Central memory CD8-positive, alpha-beta T cell (primary cell): ENCODE data around the gene NTRK1.
A peak's percentile ranks its signal among the peaks of the same experiment; 100 is the strongest.

Experiments used
- ATAC-seq: fragments of 150-1000 bp; cut with Tn5 transposase; replicated peaks from 2 replicates; pipeline ENCODE4 v1.10.0; 2022; ENCODE audit warnings: mild to moderate bottlenecking, moderate FRiP score, moderate number of reproducible peaks; ENCODE audit not compliant: poor library complexity, severe bottlenecking; ENCODE audit errors: extremely low read depth
- DNase-seq, 2 donors: peaks; one replicate each; pipeline ENCODE4 v3.0.0; 2021; ENCODE audit warnings: low spot score in 2 of 2
- H3K27ac Mint-ChIP-seq: one replicate; pipeline ENCODE4 v1.8.0; 2022; ENCODE audit warnings: low read depth, mild to moderate bottlenecking, moderate library complexity, mixed read lengths
- H3K27me3 Mint-ChIP-seq: one replicate; pipeline ENCODE4 v1.8.0; 2022; ENCODE audit warnings: mixed read lengths
- H3K36me3 Mint-ChIP-seq: one replicate; pipeline ENCODE4 v1.8.0; 2022; ENCODE audit warnings: mild to moderate bottlenecking, moderate library complexity, mixed read lengths; ENCODE audit not compliant: insufficient read depth
- H3K4me1 Mint-ChIP-seq: one replicate; pipeline ENCODE4 v1.8.0; 2022; ENCODE audit warnings: mixed read lengths
- H3K4me3 Mint-ChIP-seq: one replicate; pipeline ENCODE4 v1.8.0; 2022; ENCODE audit warnings: mild to moderate bottlenecking, moderate library complexity, mixed read lengths
- H3K9me3 Mint-ChIP-seq: one replicate; pipeline ENCODE4 v1.8.0; 2022; ENCODE audit warnings: mixed read lengths

The NTRK1 gene

GRCh38 chr1:156841295-156841855 is 19.3 kb upstream of the NTRK1 start:
- H3K36me3 Mint-ChIP-seq = peaks cover 6% of the 10 kb centered on the region
- peaks cover 76% of the 10 kb centered on the region for H3K27me3 Mint-ChIP-seq
- no peak overlapping the region for H3K27ac Mint-ChIP-seq
- H3K4me1 Mint-ChIP-seq = peaks cover 20% of the 10 kb centered on the region
- no peaks in the 10 kb centered on the region for H3K9me3 Mint-ChIP-seq
- H3K4me3 Mint-ChIP-seq = no peak overlapping the region
- DNase-seq = no peak
- ATAC-seq = no peak

DNA sequence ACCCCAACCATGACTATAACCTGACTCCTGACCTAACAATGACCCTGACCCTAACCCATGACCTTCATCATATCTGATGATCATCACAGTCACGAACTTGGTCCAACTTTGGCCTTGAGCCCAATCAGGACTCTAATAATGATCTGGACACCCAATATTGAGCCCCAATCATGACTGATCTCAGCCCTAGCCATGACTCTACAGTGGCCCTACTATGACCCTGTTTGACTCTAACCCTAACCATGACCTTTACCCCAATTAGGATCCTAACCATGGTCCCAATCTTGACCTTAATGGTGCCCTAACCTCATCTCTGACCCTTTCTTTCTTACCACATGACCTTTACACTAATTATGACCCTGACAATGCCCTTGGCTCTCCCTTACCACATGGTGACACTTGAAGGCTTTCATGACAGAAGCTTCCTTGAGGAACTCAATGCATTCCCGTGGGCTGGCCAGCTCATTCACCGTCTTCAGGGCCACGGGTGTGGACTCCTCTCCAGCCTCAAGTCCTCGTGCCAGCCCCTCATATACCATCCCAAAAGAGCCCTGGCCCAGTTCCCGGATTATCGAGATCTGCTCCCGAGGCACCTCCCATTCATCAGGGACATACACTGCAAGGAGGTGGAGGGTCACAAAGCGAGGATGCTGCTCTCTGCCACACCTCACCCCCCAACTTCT is 17.9 kb upstream of the NTRK1 start:
- Mint-ChIP-seq H3K27ac (no peak overlapping the region), H3K4me3 (no peak overlapping the region), H3K36me3 (peaks cover 6% of the 10 kb centered on the region), H3K9me3 (no peaks in the 10 kb centered on the region), H3K27me3 (peaks cover 88% of the 10 kb centered on the region), H3K4me1 (peaks cover 24% of the 10 kb centered on the region)
- DNase-seq (no peak), ATAC-seq (no peak)

DNA sequence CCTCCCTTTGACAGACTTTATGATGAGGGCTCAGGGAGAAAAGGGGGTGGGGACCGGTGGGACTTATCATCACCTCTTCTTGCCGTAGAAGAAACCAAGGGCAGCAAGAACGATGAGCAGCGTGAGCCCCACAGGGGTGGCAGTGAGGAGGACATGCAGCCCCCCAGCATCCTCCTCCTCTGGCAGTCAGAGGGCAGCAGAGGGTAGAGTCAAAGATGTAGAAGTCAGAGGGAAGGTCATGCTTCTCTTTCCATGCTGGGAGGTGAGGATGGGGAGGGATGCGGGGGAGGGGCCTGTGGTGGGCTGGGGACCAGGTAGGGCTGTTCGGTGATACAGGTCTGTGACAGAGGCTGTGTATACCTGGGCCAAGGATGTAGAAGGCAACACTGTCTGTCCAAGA is 16.6 kb upstream of the NTRK1 start:
- Mint-ChIP-seq H3K27me3 (peaks cover 80% of the 10 kb centered on the region), H3K4me1 (peaks cover 29% of the 10 kb centered on the region), H3K36me3 (peaks cover 9% of the 10 kb centered on the region), H3K27ac (no peak overlapping the region), H3K4me3 (no peak overlapping the region), H3K9me3 (no peaks in the 10 kb centered on the region)
- ATAC-seq (no peak), DNase-seq (no peak)

DNA sequence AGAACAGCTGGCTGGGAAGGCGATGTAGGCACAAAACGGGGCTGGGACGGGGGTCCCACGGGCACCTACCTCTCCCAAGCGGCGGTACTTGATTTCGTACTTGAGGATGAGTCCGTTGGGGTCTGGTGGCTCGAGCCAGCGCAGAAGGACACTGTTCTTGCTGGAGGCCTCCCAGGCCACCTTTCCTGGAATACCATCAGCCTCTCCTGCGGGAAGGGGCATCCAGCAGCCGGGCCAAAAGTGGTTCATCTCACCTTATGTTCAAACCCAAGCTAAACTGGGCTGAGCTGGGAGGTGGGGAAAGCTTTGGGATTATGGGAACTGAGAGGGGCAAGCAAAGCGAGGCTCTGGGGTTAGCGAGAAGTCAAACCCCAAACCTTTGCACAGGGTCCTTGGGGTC is 16.0 kb upstream of the NTRK1 start:
- no peak overlapping the region for H3K27ac Mint-ChIP-seq
- no peak for ATAC-seq
- H3K4me3 Mint-ChIP-seq = peak overlapping the region; percentile 48
- peaks cover 8% of the 10 kb centered on the region for H3K36me3 Mint-ChIP-seq
- peaks cover 30% of the 10 kb centered on the region for H3K4me1 Mint-ChIP-seq
- H3K27me3 Mint-ChIP-seq = peaks cover 77% of the 10 kb centered on the region
- H3K9me3 Mint-ChIP-seq = no peaks in the 10 kb centered on the region
- no peak for DNase-seq

DNA sequence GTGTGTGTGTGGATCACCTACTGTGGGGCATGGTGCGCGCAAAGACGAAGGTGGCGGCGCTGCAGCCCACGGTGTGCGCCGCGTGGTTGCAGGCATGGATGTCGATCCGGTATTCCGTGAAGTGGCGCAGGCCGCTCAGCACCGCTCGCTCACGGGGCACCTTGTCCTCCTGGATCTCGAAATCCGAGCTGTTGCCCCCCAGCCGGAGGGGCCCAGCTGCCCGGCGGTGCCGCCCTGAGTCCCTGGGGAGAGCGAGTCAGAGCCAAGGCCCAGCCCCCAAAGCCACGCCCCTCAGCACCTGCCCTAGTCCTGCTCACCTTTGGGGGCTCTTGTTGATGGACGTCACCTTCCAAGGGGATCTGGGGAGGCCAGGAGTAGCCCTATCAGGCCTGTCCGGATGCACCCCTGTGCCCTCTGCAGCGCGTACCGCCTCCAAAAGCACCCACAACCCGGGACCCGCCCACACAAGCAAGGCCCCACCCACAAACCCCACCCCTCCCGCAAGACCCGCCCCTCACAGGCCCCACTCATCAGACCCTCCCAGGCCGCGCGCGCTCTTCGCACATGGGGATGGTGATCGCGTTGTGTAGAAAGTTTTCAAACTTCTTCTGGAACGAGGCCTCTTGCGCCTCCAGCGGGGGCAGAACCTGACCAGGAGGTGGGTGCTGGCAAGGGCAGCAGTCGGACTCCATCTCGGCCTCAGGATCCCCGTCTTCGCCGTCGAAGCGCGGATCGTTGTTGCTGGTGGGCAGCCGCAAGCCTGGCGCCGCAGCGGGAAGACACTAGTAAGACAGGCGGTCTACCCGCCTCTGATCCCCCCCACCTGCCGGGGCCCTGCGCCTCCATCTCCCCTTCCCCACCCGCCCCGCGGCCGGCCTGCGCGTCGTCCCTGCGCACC is 15.4 kb upstream of the NTRK1 start:
- Mint-ChIP-seq H3K36me3 (peaks cover 6% of the 10 kb centered on the region), H3K27ac (no peak overlapping the region), H3K4me3 (peak overlapping the region; percentile 48), H3K9me3 (no peaks in the 10 kb centered on the region), H3K27me3 (peaks cover 70% of the 10 kb centered on the region), H3K4me1 (peaks cover 30% of the 10 kb centered on the region)
- ATAC-seq (no peak), DNase-seq (no peak)

- H3K36me3 Mint-ChIP-seq = peaks cover 5% of the 10 kb centered on the region
- H3K27ac Mint-ChIP-seq = no peak overlapping the region
- H3K4me1 Mint-ChIP-seq = peaks cover 30% of the 10 kb centered on the region
- no peak overlapping the region for H3K4me3 Mint-ChIP-seq
- ATAC-seq (no peak), DNase-seq (no peak)
- H3K27me3 Mint-ChIP-seq = peaks cover 63% of the 10 kb centered on the region
- H3K9me3 Mint-ChIP-seq = no peaks in the 10 kb centered on the region
Observed at GRCh38 chr1:156845953-156846545, 14.6 kb upstream of the NTRK1 start.

- ATAC-seq (no peak), DNase-seq (no peak)
- H3K4me1 Mint-ChIP-seq = peaks cover 30% of the 10 kb centered on the region
- peaks cover 57% of the 10 kb centered on the region for H3K27me3 Mint-ChIP-seq
- peaks cover 5% of the 10 kb centered on the region for H3K36me3 Mint-ChIP-seq
- H3K4me3 Mint-ChIP-seq = no peak overlapping the region
- H3K27ac Mint-ChIP-seq = no peak overlapping the region
- no peaks in the 10 kb centered on the region for H3K9me3 Mint-ChIP-seq
Observed at GRCh38 chr1:156846643-156847042, 14.0 kb upstream of the NTRK1 start.

GRCh38 chr1:156847591-156848460 is 12.8 kb upstream of the NTRK1 start:
- H3K27ac Mint-ChIP-seq = no peak overlapping the region
- peaks cover 5% of the 10 kb centered on the region for H3K36me3 Mint-ChIP-seq
- peaks cover 30% of the 10 kb centered on the region for H3K4me1 Mint-ChIP-seq
- H3K9me3 Mint-ChIP-seq = no peaks in the 10 kb centered on the region
- ATAC-seq = no peak
- no peak for DNase-seq
- peaks cover 47% of the 10 kb centered on the region for H3K27me3 Mint-ChIP-seq
- peak overlapping the region; percentile 55 for H3K4me3 Mint-ChIP-seq

DNA sequence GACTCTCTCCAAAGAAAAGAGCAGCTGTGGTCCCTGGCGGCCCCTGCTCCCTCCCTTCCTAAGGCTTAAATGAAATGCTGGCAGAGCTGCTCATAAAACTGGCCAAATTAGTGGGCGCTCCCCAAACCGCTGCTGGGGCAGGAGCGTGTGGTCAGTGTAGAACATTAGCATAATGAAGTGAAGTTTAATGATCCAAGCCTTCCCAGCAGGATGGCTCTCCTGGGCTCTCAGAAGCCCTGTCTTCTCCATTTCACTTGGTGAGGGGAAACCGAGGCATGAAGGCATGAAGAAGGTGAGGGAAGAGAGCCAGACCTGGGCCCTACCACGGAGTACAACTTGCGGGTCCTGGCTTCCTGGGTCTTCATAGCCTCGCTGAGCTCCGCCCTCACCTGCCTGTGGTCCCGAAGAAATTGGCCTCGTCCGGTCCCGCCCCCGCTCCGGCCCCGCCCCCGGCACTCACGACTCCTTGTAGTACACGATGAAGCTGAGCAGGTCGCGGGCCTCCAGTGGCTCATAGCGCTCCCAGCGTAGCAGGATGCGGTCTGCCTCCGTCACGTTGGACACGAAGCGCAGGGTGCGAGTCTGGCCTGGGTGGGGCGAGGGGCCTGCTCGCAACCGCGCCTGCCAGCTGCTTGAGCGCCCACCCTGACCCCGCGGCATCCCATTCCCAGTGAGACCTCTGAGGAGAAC is 12.1 kb upstream of the NTRK1 start:
- H3K27me3 Mint-ChIP-seq = peaks cover 39% of the 10 kb centered on the region
- ATAC-seq (peak; percentile 85), DNase-seq (peak in 1 of 2 donors; percentile 41)
- H3K4me1 Mint-ChIP-seq = peaks cover 30% of the 10 kb centered on the region
- no peak overlapping the region for H3K27ac Mint-ChIP-seq
- H3K36me3 Mint-ChIP-seq = peaks cover 5% of the 10 kb centered on the region
- no peaks in the 10 kb centered on the region for H3K9me3 Mint-ChIP-seq
- peak overlapping the region; percentile 55 for H3K4me3 Mint-ChIP-seq

DNA sequence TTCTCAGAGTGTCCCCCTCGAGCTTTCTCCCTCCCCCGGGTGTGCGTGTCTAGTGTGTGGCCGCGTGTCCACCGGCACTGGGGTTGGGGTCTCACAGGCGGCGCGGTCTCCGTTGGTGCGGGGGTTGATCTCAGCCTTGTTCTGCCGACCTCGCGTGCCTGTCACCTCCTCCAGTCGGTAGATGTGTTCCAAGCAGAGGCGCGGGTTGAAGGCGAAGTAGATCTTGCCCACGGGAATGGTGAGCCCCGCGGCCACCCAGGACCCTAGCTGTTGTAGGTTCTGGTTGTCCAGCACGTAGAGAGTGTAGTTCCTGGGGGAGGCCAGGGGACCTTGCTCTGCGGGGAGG is 11.5 kb upstream of the NTRK1 start:
- ATAC-seq (no peak), DNase-seq (no peak)
- H3K27me3 Mint-ChIP-seq = peaks cover 34% of the 10 kb centered on the region
- no peak overlapping the region for H3K27ac Mint-ChIP-seq
- H3K4me1 Mint-ChIP-seq = peaks cover 26% of the 10 kb centered on the region
- peaks cover 5% of the 10 kb centered on the region for H3K36me3 Mint-ChIP-seq
- H3K9me3 Mint-ChIP-seq = no peaks in the 10 kb centered on the region
- H3K4me3 Mint-ChIP-seq = peak overlapping the region; percentile 55

GRCh38 chr1:156851779-156852417 is 8.8 kb upstream of the NTRK1 start:
- ATAC-seq = no peak
- no peak for DNase-seq
- peaks cover 3% of the 10 kb centered on the region for H3K36me3 Mint-ChIP-seq
- H3K27ac Mint-ChIP-seq = no peak overlapping the region
- H3K27me3 Mint-ChIP-seq = peaks cover 8% of the 10 kb centered on the region
- H3K4me1 Mint-ChIP-seq = peaks cover 18% of the 10 kb centered on the region
- no peaks in the 10 kb centered on the region for H3K9me3 Mint-ChIP-seq
- H3K4me3 Mint-ChIP-seq = no peak overlapping the region
